Endothelial cell (in vitro differentiated cells): ENCODE data around the gene GDF2. TPM values are rescaled to one million over a fixed set of nuclear protein-coding genes. Genes with fewer than 3 reads are reported as not detected.

Experiments
- DNase-seq: peaks from one replicate; pipeline ENCODE4 v3.0.0; 2021; ENCODE audit warnings: low spot score
- H3K27ac Mint-ChIP-seq: one replicate; pipeline ENCODE4 v1.8.0; 2021; ENCODE audit warnings: mixed read lengths, inconsistent platforms; ENCODE audit not compliant: unreplicated experiment
- H3K27me3 Mint-ChIP-seq: one replicate; pipeline ENCODE4 v1.8.0; 2021; ENCODE audit warnings: mild to moderate bottlenecking, moderate library complexity, mixed read lengths, inconsistent platforms; ENCODE audit not compliant: unreplicated experiment
- H3K36me3 Mint-ChIP-seq: one replicate; pipeline ENCODE4 v1.8.0; 2021; ENCODE audit warnings: mild to moderate bottlenecking, low read depth, mixed read lengths, inconsistent platforms; ENCODE audit not compliant: unreplicated experiment
- H3K4me1 Mint-ChIP-seq: one replicate; pipeline ENCODE4 v1.8.0; 2021; ENCODE audit warnings: mild to moderate bottlenecking, mixed read lengths, inconsistent platforms; ENCODE audit not compliant: unreplicated experiment
- H3K4me3 Mint-ChIP-seq: one replicate; pipeline ENCODE4 v1.8.0; 2021; ENCODE audit warnings: mild to moderate bottlenecking, mixed read lengths, inconsistent platforms; ENCODE audit not compliant: unreplicated experiment
- H3K9me3 Mint-ChIP-seq: one replicate; pipeline ENCODE4 v1.8.0; 2021; ENCODE audit warnings: mixed read lengths, inconsistent platforms; ENCODE audit not compliant: unreplicated experiment
- total RNA-seq: library from RNA; stranded (reverse); fragmentation: NEBNext Ultra II Directional; extraction: Animal tissue kit (Norgen Biotek cat#: 25700); gene quantifications from one replicate; pipeline ENCODE4 v1.2.1, GENCODE V29; 2021; ENCODE audit not compliant: unreplicated experiment
- TF ChIP-seq, protein P1 (sequence below): fragments of 200-600 bp; sonication (generic); IDR thresholded peaks from one replicate; pipeline ENCODE4 v1.5.0; 2021; ENCODE audit warnings: antibody characterized with exemption; ENCODE audit not compliant: unreplicated experiment

The GDF2 gene
- total RNA-seq, 1 donor from 2014 or later: not detected

GRCh38 chr10:47354165-47354564 is 31.9 kb downstream of the GDF2 start:
- H3K9me3 Mint-ChIP-seq: no peaks in the 10 kb centered on the region
- peaks cover 5% of the 10 kb centered on the region for H3K27me3 Mint-ChIP-seq
- TF ChIP-seq, protein P1, sequence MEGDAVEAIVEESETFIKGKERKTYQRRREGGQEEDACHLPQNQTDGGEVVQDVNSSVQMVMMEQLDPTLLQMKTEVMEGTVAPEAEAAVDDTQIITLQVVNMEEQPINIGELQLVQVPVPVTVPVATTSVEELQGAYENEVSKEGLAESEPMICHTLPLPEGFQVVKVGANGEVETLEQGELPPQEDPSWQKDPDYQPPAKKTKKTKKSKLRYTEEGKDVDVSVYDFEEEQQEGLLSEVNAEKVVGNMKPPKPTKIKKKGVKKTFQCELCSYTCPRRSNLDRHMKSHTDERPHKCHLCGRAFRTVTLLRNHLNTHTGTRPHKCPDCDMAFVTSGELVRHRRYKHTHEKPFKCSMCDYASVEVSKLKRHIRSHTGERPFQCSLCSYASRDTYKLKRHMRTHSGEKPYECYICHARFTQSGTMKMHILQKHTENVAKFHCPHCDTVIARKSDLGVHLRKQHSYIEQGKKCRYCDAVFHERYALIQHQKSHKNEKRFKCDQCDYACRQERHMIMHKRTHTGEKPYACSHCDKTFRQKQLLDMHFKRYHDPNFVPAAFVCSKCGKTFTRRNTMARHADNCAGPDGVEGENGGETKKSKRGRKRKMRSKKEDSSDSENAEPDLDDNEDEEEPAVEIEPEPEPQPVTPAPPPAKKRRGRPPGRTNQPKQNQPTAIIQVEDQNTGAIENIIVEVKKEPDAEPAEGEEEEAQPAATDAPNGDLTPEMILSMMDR: no peak
- H3K27ac Mint-ChIP-seq: no peak overlapping the region
- H3K36me3 Mint-ChIP-seq: no peaks in the 10 kb centered on the region
- no peak for DNase-seq
- H3K4me3 Mint-ChIP-seq: no peak overlapping the region
- H3K4me1 Mint-ChIP-seq: no peaks in the 10 kb centered on the region

DNA sequence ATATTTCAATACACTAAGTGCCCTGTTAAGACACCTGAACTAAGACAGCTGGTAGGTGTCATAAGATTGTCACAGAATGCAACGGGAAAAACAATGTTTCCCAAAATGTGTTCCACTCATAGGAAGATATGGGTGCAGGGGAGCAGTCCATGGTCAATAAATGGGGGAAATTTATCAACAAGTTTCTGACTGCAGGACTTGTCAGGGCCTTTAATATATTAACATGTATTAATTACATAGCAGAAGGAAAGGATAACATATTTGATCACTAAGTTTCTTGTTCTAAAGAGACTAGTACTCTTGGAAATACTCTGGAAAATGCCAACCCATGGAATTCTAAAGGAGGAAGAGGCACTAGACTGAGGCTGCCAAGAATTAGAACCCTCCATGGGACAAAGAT is 32.6 kb downstream of the GDF2 start:
- Mint-ChIP-seq H3K36me3 (no peaks in the 10 kb centered on the region), H3K27me3 (peaks cover 5% of the 10 kb centered on the region), H3K4me3 (no peak overlapping the region), H3K4me1 (no peaks in the 10 kb centered on the region), H3K9me3 (no peaks in the 10 kb centered on the region), H3K27ac (no peak overlapping the region)
- DNase-seq: no peak
- TF ChIP-seq, protein P1: no peak

GRCh38 chr10:47356708-47357107 is 34.5 kb downstream of the GDF2 start:
- Mint-ChIP-seq H3K36me3 (no peaks in the 10 kb centered on the region), H3K27me3 (peaks cover 5% of the 10 kb centered on the region), H3K27ac (no peak overlapping the region), H3K4me1 (no peaks in the 10 kb centered on the region), H3K9me3 (no peaks in the 10 kb centered on the region), H3K4me3 (no peak overlapping the region)
- TF ChIP-seq, protein P1: no peak
- DNase-seq: no peak

DNA sequence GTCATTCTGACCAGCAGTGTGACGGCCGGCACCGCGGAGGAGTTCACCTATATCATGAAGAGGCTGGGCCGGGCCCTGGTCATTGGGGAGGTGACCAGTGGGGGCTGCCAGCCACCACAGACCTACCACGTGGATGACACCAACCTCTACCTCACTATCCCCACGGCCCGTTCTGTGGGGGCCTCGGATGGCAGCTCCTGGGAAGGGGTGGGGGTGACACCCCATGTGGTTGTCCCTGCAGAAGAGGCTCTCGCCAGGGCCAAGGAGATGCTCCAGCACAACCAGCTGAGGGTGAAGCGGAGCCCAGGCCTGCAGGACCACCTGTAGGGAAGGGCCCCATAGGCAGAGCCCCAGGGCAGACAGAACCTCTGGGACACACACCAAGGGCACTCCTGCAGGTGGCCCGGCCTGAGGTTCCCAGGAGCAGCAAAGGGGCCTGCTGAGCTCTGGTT is 34.9 kb downstream of the GDF2 start:
- no peak overlapping the region for H3K4me3 Mint-ChIP-seq
- DNase-seq: no peak
- TF ChIP-seq, protein P1: no peak
- no peaks in the 10 kb centered on the region for H3K9me3 Mint-ChIP-seq
- H3K4me1 Mint-ChIP-seq: no peaks in the 10 kb centered on the region
- H3K27me3 Mint-ChIP-seq: peaks cover 5% of the 10 kb centered on the region
- H3K36me3 Mint-ChIP-seq: no peaks in the 10 kb centered on the region
- no peak overlapping the region for H3K27ac Mint-ChIP-seq

DNA sequence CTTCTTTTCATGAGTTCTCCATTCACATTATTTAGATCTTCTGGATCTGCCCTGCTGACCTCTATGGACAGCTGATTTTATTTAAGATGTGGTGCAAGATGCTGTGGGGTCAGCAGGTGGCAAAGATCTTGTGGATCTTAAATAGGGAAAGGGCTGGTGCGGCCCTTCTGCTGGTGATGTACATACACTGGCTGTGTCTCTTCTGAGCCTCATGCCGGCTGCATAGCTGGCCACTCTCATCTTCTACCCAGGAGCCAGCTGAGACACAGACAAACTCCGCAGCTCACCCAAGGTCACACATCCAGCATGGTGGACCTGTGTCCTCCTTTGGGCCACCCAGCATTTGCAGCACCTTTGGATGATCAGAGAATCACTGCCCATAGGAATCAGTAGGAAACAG is 35.7 kb downstream of the GDF2 start:
- no peak for DNase-seq
- Mint-ChIP-seq H3K9me3 (no peaks in the 10 kb centered on the region), H3K27me3 (peaks cover 2% of the 10 kb centered on the region), H3K4me3 (no peak overlapping the region), H3K36me3 (no peaks in the 10 kb centered on the region), H3K4me1 (no peaks in the 10 kb centered on the region), H3K27ac (no peak overlapping the region)
- TF ChIP-seq, protein P1: no peak
